ENCODE results near the gene ADAMTS17.

GRCh38 chr15:100291106-100291505, 50.7 kb downstream of the ADAMTS17 start:
- no peak for TF ChIP-seq POLR2A (IDR thresholded peaks at IDR 0.05)
- TF ChIP-seq CTCF (IDR thresholded peaks at IDR 0.05), result no peak
